Umbilical cord (tissue), 2 donors: ENCODE results near the gene GALM. TPM values are rescaled to one million over a fixed set of nuclear protein-coding genes. Genes with fewer than 3 reads are reported as not detected.
"Not testable (repeated sequence)": the region's sequence is repeated elsewhere in the genome, so short reads cannot be mapped to it uniquely, and the experiment has no call there.

Experiments
- DNase-seq: peaks from one replicate; pipeline ENCODE4 v3.0.0-alpha.2; 2015; ENCODE audit warnings: low spot score
- total RNA-seq: library from RNA; depleted of rRNA; stranded (reverse); fragments of >200 nt; gene quantifications from one replicate; pipeline ENCODE4 v1.2.3, GENCODE V29; 2014; ENCODE audit warnings: low replicate concordance; ENCODE audit not compliant: insufficient read depth

Gene GALM
- 15.4 TPM for total RNA-seq

GRCh38 chr2:38665854-38666555, at the start of gene GALM:
Gene GALM (plus strand): TSS chr2:38666114. CDS start chr2:38666162, 48 bp downstream.
- peak; percentile 97 for DNase-seq

GRCh38 chr2:38617301-38617700, 48.6 kb upstream of the GALM start:
- DNase-seq, result no peak

DNA sequence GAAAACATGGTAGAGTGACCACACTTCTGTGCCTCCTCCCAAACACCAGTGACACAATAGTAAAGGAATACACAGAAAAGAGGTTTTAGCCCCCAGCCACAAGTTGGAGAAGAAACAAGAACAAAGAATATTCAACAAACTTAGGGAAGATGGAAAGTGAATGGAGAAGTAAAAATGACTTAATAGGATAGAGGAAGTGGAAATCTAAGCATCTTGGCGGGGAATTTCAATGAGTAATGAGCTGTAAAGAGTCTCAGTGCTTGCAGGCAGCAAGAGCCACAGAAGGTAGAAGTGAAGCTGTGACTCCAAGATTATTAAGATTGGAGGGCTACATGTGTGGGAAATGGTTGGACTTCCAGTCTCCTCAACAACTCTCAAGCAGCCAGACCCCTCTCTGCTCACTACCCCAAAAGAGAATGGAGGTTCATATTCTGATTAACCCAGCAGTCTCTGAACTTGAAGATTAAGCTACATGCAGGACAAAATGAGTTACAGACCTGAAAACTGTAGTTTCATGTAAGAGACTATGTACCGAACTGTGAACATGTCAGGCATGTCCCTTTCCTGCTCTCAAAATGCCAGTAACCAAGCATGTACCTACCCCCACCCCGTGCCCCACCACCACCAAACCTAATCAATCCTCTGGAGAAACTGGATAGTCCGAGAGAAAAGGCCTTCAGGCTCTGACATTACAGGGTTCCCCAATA, 46.3 kb upstream of the GALM start:
- peak; percentile 48 for DNase-seq

- DNase-seq, result peak; percentile 35
These were observed 45.5 kb upstream of the GALM start for GRCh38 chr2:38620282-38620977.

GRCh38 chr2:38621018-38621417, 44.9 kb upstream of the GALM start:
- no peak for DNase-seq

DNA sequence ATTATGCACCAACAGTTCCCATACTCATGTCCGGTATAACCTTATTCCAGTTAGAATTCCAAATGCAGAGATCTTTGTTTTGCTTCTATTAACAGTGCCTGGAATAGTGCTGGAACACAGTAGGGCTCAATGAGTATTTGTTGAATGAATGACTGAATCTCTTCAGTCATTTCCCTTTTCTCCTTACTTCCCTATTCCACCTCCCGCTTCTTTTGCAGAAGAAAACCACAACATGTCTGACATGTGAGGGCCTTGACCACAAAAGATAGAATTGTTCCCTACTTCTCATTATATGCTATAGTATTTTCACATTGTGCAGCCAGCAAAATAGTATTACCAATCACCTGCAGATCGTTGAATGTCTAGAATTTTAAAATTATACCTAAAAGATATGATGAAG, 43.7 kb upstream of the GALM start:
- no peak for DNase-seq

GRCh38 chr2:38626326-38627035, 39.4 kb upstream of the GALM start:
- DNase-seq, result no peak

- no peak for DNase-seq
These were observed 38.5 kb upstream of the GALM start for GRCh38 chr2:38627391-38627790.

GRCh38 chr2:38629684-38630083, 36.2 kb upstream of the GALM start:
- no peak for DNase-seq

DNA sequence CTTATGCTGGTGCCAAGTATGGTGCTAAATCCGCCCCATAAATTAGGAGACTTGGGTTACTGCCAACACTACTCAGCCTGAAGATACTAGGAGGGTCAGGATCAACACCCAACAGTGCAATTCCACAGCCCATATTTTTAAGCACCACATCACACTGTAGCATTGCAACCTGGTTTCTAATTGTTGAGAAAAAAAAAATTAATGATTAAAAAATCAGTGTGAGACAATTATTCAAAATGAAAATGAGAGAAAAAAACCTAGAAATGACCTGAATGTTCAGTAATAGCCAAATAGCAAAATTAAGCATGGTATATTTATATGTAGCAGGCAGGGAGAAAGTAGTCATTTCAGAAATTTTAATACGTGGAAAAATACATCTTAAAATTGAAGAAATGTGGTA, 33.9 kb upstream of the GALM start:
- no peak for DNase-seq

- no peak for DNase-seq
These were observed 32.9 kb upstream of the GALM start for GRCh38 chr2:38632980-38633379.

DNA sequence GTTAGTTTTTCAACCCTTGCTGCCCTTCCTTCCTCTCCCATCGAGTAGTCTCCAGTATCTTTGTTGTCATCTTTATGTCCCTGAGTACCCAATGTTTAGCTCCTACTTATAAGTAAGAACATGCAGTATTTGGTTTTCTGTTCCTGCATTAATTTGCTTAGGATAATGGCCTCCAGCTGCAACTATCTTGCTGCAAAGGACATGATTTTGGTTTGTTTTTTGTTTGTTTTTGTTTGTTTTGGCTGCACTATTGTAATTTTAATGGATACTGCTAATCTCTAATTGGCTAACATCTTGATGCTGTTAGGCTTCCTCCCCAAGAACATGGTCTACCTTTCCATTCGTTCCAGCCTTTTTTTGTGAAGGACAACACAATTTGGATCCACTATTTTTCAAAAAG, 32.0 kb upstream of the GALM start:
- no peak for DNase-seq

GRCh38 chr2:38634684-38635083, 31.2 kb upstream of the GALM start:
- DNase-seq, result no peak

DNA sequence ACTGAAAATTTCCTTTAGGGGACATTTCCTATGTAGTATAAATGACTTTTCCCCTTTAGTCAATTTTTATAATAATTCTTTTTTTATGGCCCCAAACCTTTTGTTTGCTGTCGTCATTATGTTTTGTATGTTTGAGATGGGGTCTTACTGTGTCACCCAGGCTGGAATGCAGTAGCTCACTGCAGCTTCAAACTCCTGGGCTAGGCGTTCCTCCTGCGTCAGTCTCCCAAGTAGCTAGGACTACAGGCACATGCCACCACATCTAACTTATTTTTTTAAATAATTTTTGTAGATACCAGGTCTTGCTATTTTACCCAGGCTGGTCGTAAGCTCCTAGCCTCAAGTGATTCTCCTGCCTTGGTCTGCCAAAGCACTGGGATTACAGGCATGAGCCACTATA, 30.8 kb upstream of the GALM start:
- no peak for DNase-seq

- DNase-seq, result no peak
These were observed 29.8 kb upstream of the GALM start for GRCh38 chr2:38636069-38636468.

DNA sequence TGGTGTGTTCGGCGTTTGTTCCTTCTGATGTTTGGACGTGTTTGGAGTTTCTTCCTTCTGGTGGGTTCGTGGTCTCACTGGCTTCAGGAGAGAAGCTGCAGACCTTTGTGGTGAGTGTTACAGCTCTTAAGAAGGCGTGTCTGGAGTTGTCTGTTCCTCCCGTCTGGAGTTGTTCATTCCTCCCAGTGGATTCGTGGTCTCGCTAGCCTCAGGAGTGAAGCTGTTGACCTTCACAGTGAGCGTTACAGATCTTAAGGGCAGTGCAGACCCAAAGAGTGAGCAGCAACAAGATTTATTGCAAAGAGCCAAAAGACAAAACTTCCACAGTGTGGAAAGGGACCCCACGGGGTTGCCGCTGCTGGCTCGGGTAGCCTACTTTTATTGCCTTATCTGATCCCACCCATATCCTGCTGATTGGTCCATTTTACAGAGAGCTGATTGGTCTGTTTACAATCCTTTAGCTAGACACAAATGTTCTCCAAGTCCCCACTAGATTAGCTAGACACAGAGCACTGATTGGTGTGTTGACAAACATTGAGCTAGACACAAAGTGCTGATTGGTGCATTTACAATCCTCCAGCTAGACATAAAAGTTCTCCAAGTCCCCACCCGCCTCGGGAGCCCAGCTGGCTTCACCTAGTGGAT, 23.4 kb upstream of the GALM start:
- not testable (repeated sequence) for DNase-seq

DNA sequence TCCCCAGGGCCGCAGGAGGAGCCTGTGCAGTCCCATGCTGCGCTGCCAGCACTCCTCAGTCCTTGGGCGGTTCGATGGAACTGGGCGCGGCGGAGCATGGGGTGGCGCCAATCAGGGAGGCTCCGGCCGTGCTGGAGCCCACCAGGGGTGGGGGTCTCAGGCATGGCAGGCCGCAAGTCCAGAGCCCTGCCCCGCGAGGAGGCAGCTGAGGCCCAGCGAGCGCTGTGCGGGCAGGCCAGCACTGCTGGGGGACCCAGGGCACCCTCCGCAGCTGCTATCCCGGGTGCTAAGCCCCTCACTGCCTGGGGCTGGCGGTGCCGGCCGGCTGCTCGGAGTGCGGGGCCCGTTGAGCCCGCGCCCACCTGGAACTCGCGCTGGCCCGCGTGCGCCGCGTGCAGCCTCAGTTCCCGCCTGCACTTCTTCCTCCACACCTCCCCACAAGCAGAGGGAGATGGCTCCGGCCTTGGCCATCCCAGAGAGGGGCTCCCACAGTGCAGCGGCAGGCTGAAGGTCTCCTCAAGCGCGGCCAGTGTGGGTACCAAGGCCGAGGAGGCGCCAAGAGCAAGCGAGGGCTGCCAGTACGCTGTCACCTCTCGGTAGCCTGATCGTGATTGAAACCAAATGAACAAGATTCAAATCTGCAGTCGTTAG, 22.8 kb upstream of the GALM start:
- no peak for DNase-seq

GRCh38 chr2:38643683-38644511, 22.0 kb upstream of the GALM start:
- not testable (repeated sequence) for DNase-seq

DNA sequence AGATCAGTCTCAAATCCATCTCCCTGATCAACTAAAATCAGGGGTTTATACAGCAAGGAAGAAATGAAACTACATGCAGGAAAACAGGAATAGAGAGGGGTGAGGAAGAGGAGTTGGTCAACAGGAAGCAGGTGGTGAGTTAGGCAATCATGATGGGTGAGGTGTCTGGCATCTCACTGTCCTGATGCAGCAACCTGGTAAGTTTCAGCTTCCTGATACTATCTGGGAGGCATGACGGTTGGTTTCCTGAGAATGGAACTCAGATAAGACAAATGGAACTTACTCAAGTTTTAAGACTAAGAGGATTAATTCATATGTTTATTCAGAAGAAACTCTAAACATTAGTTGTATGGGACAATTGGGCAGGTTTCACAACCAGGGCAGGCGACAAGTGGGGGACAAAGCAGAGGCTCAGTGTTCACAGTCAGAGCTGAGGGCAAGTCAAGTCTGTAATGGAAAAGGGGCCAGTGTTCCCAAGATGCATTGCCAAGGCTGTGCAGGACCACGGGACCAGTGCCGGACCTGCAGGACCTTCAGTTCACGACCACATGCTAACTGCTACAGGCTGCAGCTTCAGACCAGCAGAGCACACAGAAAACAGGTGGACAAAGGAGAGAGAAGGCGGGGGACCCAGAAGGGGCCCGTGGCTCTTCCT, 17.7 kb upstream of the GALM start:
- DNase-seq, result no peak
